DOHH2 (cell line): ENCODE data around the gene TSPAN11.
"Not testable (repeated sequence)": the region's sequence is repeated elsewhere in the genome, so short reads cannot be mapped to it uniquely, and the experiment has no call there.

ENCODE experiments used
- H3F3A ChIP-seq: fragments of 200-600 bp; sonication (generic), shearing (Covaris generic); 2 replicates; pipeline ENCODE4 v1.6.0; 2016; ENCODE audit warnings: antibody characterized with exemption, mild to moderate bottlenecking; ENCODE audit not compliant: control insufficient read depth, insufficient read depth
- H3K27ac ChIP-seq: fragments of 200-600 bp; sonication (generic); 2 replicates; pipeline ENCODE4 v1.5.1; 2014; ENCODE audit warnings: low read depth, mild to moderate bottlenecking, low read length, moderate library complexity
- H3K27me3 ChIP-seq: fragments of 200-600 bp; sonication (generic); 2 replicates; pipeline ENCODE4 v1.6.1; 2014; ENCODE audit warnings: mild to moderate bottlenecking, low read length, mixed read lengths; ENCODE audit not compliant: control insufficient read depth
- H3K36me3 ChIP-seq: fragments of 200-600 bp; sonication (generic); 2 replicates; pipeline ENCODE4 v1.6.1; 2014; ENCODE audit warnings: mild to moderate bottlenecking, low read length, moderate library complexity, mixed read lengths; ENCODE audit not compliant: control insufficient read depth
- H3K4me1 ChIP-seq: fragments of 200-600 bp; sonication (generic); 2 replicates; pipeline ENCODE4 v1.6.1; 2014; ENCODE audit warnings: mild to moderate bottlenecking, low read length, mixed read lengths; ENCODE audit not compliant: control insufficient read depth
- H3K4me2 ChIP-seq: fragments of 200-600 bp; sonication (generic); 2 replicates; pipeline ENCODE4 v1.6.0; 2014; ENCODE audit warnings: mild to moderate bottlenecking, low read length, moderate library complexity
- H3K4me3 ChIP-seq: fragments of 200-600 bp; sonication (generic); 2 replicates; pipeline ENCODE4 v1.5.1; 2014; ENCODE audit warnings: mild to moderate bottlenecking, low read length, mixed read lengths
- H3K79me2 ChIP-seq: fragments of 200-600 bp; sonication (generic); 2 replicates; pipeline ENCODE4 v1.6.1; 2014; ENCODE audit warnings: mild to moderate bottlenecking, low read length, mixed read lengths; ENCODE audit not compliant: control insufficient read depth
- H3K9me2 ChIP-seq: fragments of 200-600 bp; sonication (generic); replicated peaks from 2 replicates; pipeline ENCODE4 v1.6.1; 2014; ENCODE audit warnings: mild to moderate bottlenecking, low read length, mixed read lengths; ENCODE audit not compliant: control insufficient read depth
- H3K9me3 ChIP-seq: fragments of 200-600 bp; sonication (generic); 2 replicates; pipeline ENCODE4 v1.6.1; 2014; ENCODE audit warnings: antibody characterized with exemption, low read length, mixed read lengths; ENCODE audit not compliant: control insufficient read depth, insufficient read depth
- H4K20me1 ChIP-seq: fragments of 200-600 bp; sonication (generic); 2 replicates; pipeline ENCODE4 v1.6.0; 2014; ENCODE audit warnings: low read depth, mild to moderate bottlenecking, antibody characterized with exemption, low read length, moderate library complexity; ENCODE audit not compliant: control insufficient read depth, insufficient read depth
- CTCF ChIP-seq: fragments of 200-600 bp; sonication (generic); IDR thresholded peaks from one replicate; pipeline ENCODE4 v1.5.1; 2014; ENCODE audit warnings: antibody characterized with exemption, mild to moderate bottlenecking, low read depth, low read length; ENCODE audit not compliant: poor library complexity, severe bottlenecking
- EZH2phosphoT487 ChIP-seq: fragments of 200-600 bp; sonication (generic); IDR thresholded peaks from 2 replicates; pipeline ENCODE4 v1.6.1; 2017; ENCODE audit warnings: borderline replicate concordance, mild to moderate bottlenecking, antibody characterized with exemption, low read length, moderate library complexity, mixed read lengths

The TSPAN11 gene

GRCh38 chr12:31021809-31022494, 95.4 kb downstream of the TSPAN11 start:
- Histone ChIP-seq H3K27ac (no peak overlapping the region), H3K9me3 (no peaks in the 10 kb centered on the region), H3K27me3 (peaks cover 13% of the 10 kb centered on the region)

DNA sequence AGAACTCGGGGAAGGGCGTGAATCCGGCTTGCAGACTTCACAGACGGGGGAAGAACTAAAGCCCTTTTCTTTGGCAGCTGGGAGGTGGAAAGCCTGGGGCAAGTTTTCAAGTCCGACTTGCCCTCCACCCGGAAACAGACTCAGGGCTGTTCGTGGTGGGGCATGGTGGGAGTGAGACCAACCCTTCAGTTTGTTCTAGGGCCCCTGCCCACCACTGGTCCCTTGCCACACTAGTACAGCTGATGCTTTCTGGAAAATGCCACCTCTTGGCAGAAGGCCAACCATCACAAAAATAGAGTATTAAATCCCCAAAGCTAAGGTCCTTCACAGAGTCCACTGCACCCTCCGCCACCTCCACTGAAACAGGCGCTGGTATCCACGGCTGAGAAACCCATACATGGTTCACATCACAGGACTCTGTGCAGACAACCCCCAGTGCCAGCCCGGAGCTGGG, 96.8 kb downstream of the TSPAN11 start:
- H3K4me2 ChIP-seq: no peak overlapping the region

More at GRCh38 chr12:31021809-31022494, 95.4 kb downstream of the TSPAN11 start:
- no peak overlapping the region for H3K4me2 ChIP-seq
- H3K4me1 ChIP-seq: no peaks in the 10 kb centered on the region
- H3K9me2 ChIP-seq: no peaks in the 10 kb centered on the region
- no peaks in the 10 kb centered on the region for H3F3A ChIP-seq
- H3K36me3 ChIP-seq: no peaks in the 10 kb centered on the region
- TF ChIP-seq EZH2phosphoT487: no peak
- TF ChIP-seq CTCF: no peak
- no peak overlapping the region for H3K4me3 ChIP-seq
- no peaks in the 10 kb centered on the region for H4K20me1 ChIP-seq
- H3K79me2 ChIP-seq: no peaks in the 10 kb centered on the region

DNA sequence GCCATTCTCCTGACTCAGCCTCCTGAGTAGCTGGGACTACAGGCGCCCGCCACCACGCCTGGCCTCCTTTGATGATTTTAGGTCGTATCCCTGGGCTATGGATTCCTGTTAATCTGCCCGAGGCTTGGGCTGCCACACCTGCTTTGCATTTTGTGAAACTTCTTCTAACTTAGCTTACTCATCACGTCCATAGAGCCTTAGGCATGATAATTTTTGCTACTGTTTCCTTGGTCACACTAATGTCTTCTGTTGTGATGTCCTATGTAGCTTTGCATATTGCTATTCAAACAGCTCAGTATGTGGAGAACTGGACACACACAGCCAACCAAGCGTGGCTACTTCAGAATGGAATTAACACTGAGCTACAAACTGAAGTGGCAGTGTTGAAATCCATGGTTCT, 99.7 kb downstream of the TSPAN11 start:
- Histone ChIP-seq H3K9me3 (no peaks in the 10 kb centered on the region), H3K27ac (no peak overlapping the region), H3K27me3 (peaks cover 12% of the 10 kb centered on the region), H3K79me2 (no peaks in the 10 kb centered on the region), H3K4me1 (peaks cover 17% of the 10 kb centered on the region), H3K4me3 (no peak overlapping the region), H3K9me2 (no peaks in the 10 kb centered on the region), H3K4me2 (no peak overlapping the region), H4K20me1 (no peaks in the 10 kb centered on the region), H3K36me3 (no peaks in the 10 kb centered on the region), H3F3A (no peaks in the 10 kb centered on the region)
- no peak for TF ChIP-seq EZH2phosphoT487

More for the DNA sequence above, 96.8 kb downstream of the TSPAN11 start:
- no peak for TF ChIP-seq EZH2phosphoT487
- TF ChIP-seq CTCF: no peak
- Histone ChIP-seq H3K9me2 (no peaks in the 10 kb centered on the region), H3K9me3 (no peaks in the 10 kb centered on the region), H3K27me3 (peaks cover 12% of the 10 kb centered on the region), H3K4me3 (no peak overlapping the region), H3K79me2 (no peaks in the 10 kb centered on the region), H3K36me3 (no peaks in the 10 kb centered on the region), H3K4me1 (no peaks in the 10 kb centered on the region), H3F3A (no peaks in the 10 kb centered on the region), H4K20me1 (no peaks in the 10 kb centered on the region), H3K27ac (no peak overlapping the region)

- not testable (repeated sequence) for H3K4me2 ChIP-seq, H3F3A ChIP-seq, H3K36me3 ChIP-seq, H3K79me2 ChIP-seq, H3K27ac ChIP-seq, H4K20me1 ChIP-seq, H3K27me3 ChIP-seq, H3K9me2 ChIP-seq, H3K9me3 ChIP-seq, H3K4me3 ChIP-seq
- H3K4me1 ChIP-seq: peaks cover 18% of the 10 kb centered on the region
Measured at GRCh38 chr12:31027006-31027405, 100.5 kb downstream of the TSPAN11 start.
